Rectal smooth muscle tissue (tissue), 1 donor: ENCODE measurements around the gene CFAP100.

Experiments
- H3K27ac ChIP-seq: one replicate; pipeline ENCODE4 v1.7.0; 2013; ENCODE audit warnings: low read depth, low read length, inconsistent platforms
- H3K27me3 ChIP-seq: one replicate; pipeline ENCODE4 v1.7.0; 2013; ENCODE audit warnings: low read length; ENCODE audit not compliant: control insufficient read depth, insufficient read depth
- H3K36me3 ChIP-seq: one replicate; pipeline ENCODE4 v1.7.0; 2013; ENCODE audit warnings: low read length; ENCODE audit not compliant: control insufficient read depth, insufficient read depth
- H3K4me1 ChIP-seq: one replicate; pipeline ENCODE4 v1.7.0; 2013; ENCODE audit warnings: low read length; ENCODE audit not compliant: control insufficient read depth, insufficient read depth
- H3K4me3 ChIP-seq: one replicate; pipeline ENCODE4 v1.7.0; 2013; ENCODE audit warnings: low read length
- H3K9ac ChIP-seq: one replicate; pipeline ENCODE4 v1.7.0; 2013; ENCODE audit warnings: low read length

Gene CFAP100

GRCh38 chr3:126448136-126448892, 53.6 kb downstream of the CFAP100 start:
- Histone ChIP-seq H3K4me3 (no peak overlapping the region), H3K27me3 (no peaks in the 10 kb centered on the region), H3K4me1 (no peaks in the 10 kb centered on the region), H3K9ac (no peak overlapping the region), H3K36me3 (peaks cover 29% of the 10 kb centered on the region), H3K27ac (no peak overlapping the region)

DNA sequence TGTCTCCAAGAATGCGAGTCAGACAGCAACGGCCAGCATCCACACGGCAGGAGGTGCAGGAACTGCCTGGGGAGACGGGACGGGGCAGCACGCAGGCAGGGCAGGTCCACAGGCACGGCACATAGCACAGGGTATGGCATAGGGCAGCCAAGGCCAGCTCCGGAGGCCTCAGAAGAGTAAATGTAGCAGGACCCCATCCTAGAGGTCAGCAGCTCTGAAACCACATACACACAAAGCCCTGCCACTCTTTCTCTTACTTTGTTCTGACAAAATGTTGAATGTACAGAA, 54.1 kb downstream of the CFAP100 start:
- Histone ChIP-seq H3K4me1 (no peaks in the 10 kb centered on the region), H3K9ac (no peak overlapping the region), H3K4me3 (no peak overlapping the region), H3K27ac (no peak overlapping the region), H3K36me3 (peaks cover 29% of the 10 kb centered on the region), H3K27me3 (no peaks in the 10 kb centered on the region)

- H3K4me3 ChIP-seq = no peak overlapping the region
- H3K9ac ChIP-seq = no peak overlapping the region
- H3K36me3 ChIP-seq = peaks cover 29% of the 10 kb centered on the region
- no peaks in the 10 kb centered on the region for H3K27me3 ChIP-seq
- no peak overlapping the region for H3K27ac ChIP-seq
- H3K4me1 ChIP-seq = no peaks in the 10 kb centered on the region
Observed at GRCh38 chr3:126449621-126450051, 54.9 kb downstream of the CFAP100 start.

DNA sequence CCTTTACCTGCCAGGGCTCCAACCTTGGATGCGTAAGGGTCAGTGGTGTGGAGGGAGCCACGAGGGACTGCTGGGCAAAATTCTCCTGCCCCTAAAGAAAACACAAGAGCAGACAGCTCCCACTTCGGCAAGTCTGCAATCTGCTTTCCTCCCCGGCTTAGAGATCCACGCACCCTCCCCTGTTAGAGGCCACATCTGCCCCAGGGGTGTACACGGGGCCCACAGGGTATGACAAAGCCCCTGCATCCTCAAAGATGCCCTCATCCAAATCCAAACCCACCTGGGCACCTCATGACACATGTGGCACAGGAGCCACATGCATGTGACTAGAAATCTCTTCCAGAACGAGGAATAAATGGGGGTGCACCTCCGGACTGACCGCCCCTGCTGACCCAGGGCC, 55.5 kb downstream of the CFAP100 start:
- peaks cover 29% of the 10 kb centered on the region for H3K36me3 ChIP-seq

DNA sequence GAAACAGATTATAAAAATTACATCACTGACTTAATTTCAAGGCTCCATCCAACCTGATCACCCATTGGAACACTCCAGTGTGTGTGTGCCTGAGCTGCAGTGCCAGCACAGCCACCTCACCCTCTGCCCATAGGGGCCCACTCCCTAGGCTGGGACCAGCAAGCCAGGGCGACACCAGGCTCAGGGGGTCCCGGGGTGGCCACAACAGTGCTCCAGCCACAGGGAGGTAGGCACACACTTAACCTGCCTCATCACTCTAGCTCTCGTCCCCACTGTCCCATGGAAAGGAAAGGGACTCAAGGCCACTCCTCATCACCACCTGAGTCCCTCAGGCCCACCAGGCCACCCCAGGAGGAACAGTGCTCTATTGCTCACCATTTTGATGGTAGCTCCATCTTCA, 56.0 kb downstream of the CFAP100 start:
- H3K36me3 ChIP-seq = peaks cover 29% of the 10 kb centered on the region
- no peaks in the 10 kb centered on the region for H3K4me1 ChIP-seq
- no peak overlapping the region for H3K4me3 ChIP-seq
- no peaks in the 10 kb centered on the region for H3K27me3 ChIP-seq
- no peak overlapping the region for H3K9ac ChIP-seq
- H3K27ac ChIP-seq = no peak overlapping the region

More for the DNA sequence above, 55.5 kb downstream of the CFAP100 start:
- Histone ChIP-seq H3K9ac (no peak overlapping the region), H3K27me3 (no peaks in the 10 kb centered on the region), H3K4me1 (no peaks in the 10 kb centered on the region), H3K4me3 (no peak overlapping the region), H3K27ac (no peak overlapping the region)

DNA sequence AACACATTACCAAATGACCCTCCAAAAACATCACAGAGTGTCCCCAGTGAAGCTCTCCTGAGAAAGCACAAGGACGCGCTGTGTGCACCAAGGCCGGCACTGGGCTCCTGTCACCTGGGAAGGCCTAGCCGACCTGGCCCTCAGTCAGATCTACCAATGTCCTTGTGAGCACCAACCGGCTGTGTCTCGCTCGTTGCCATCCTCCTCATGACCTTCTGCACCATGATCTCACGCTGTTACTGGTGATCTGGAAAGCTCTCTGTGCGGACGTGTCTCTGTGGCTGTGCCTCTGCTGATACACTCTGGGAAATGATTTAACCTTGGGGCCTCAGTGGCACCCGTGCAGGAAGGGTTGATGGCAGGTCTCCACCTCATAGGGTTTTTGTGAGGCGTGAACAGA, 56.8 kb downstream of the CFAP100 start:
- no peaks in the 10 kb centered on the region for H3K4me1 ChIP-seq
- H3K9ac ChIP-seq = no peak overlapping the region
- H3K27ac ChIP-seq = no peak overlapping the region
- H3K36me3 ChIP-seq = peaks cover 31% of the 10 kb centered on the region
- no peak overlapping the region for H3K4me3 ChIP-seq
- no peaks in the 10 kb centered on the region for H3K27me3 ChIP-seq

DNA sequence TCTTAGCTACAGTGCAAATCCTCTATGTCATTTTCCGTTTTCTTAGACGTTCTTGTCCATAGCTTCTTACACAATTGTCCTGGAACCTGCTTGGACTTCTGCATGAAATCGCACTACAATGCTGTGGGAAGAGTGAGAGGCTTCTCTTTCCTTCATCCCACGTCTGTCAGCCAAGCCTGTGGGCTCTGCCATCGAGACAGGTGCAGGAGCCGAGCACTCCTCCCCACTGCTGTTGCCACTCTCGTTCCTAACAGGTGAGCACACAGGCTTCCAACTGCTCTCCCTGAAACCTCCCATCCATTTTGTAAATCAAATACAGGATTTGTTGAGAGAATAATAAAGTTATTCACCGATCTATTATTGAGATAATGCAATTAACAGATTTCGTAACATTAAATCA, 57.5 kb downstream of the CFAP100 start:
- H3K36me3 ChIP-seq = peaks cover 38% of the 10 kb centered on the region
- no peak overlapping the region for H3K9ac ChIP-seq

GRCh38 chr3:126454025-126454424, 59.3 kb downstream of the CFAP100 start:
- Histone ChIP-seq H3K27me3 (no peaks in the 10 kb centered on the region), H3K4me1 (no peaks in the 10 kb centered on the region), H3K27ac (no peak overlapping the region), H3K4me3 (no peak overlapping the region), H3K36me3 (peaks cover 36% of the 10 kb centered on the region), H3K9ac (no peak overlapping the region)

More for the DNA sequence above, 57.5 kb downstream of the CFAP100 start:
- no peak overlapping the region for H3K27ac ChIP-seq
- no peaks in the 10 kb centered on the region for H3K4me1 ChIP-seq
- H3K27me3 ChIP-seq = no peaks in the 10 kb centered on the region
- H3K4me3 ChIP-seq = no peak overlapping the region

DNA sequence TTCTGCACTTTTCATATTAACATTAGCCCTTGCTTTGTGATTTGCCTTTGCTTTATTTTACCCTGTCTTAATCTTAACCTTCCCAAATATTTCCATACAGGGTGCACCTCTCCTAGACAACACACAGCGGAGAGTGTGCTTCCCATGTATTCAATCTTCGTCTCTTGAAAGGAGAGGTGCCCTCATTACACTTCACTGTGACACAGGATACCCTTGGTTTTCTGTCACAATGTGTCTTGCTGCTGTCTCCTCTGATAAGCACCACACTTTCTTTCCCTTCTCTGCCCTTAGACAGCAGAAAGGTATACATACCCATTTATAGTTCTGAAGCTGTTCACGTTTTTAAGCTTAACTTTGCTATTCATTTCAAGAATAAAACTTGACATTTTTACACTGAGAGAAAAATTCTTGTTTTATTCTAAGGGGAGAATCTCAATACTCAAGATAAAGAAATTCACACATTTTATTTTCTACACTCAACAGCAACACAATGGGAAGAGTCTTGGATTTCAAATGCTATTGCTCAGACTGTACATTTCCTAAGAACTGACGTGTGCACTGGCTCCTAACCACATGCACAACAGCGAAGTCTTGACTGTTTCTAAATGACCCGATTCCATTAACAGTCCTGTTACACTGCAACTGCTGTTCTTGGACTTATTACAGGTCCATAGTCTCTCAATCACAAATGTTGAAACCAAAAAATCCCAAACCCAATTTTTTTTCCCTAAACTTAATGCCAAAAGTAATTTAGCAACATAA, 59.9 kb downstream of the CFAP100 start:
- no peak overlapping the region for H3K27ac ChIP-seq
- no peaks in the 10 kb centered on the region for H3K27me3 ChIP-seq
- H3K9ac ChIP-seq = no peak overlapping the region
- no peaks in the 10 kb centered on the region for H3K4me1 ChIP-seq
- H3K4me3 ChIP-seq = no peak overlapping the region
- peaks cover 39% of the 10 kb centered on the region for H3K36me3 ChIP-seq

GRCh38 chr3:126456211-126456610, 61.5 kb downstream of the CFAP100 start:
- peaks cover 41% of the 10 kb centered on the region for H3K36me3 ChIP-seq
- no peak overlapping the region for H3K9ac ChIP-seq
- H3K27ac ChIP-seq = no peak overlapping the region

GRCh38 chr3:126456766-126457388, 62.2 kb downstream of the CFAP100 start:
- Histone ChIP-seq H3K27me3 (no peaks in the 10 kb centered on the region), H3K36me3 (peaks cover 44% of the 10 kb centered on the region), H3K9ac (no peak overlapping the region), H3K4me1 (no peaks in the 10 kb centered on the region), H3K4me3 (no peak overlapping the region), H3K27ac (no peak overlapping the region)

More at GRCh38 chr3:126456211-126456610, 61.5 kb downstream of the CFAP100 start:
- H3K4me1 ChIP-seq = no peaks in the 10 kb centered on the region
- no peak overlapping the region for H3K4me3 ChIP-seq
- H3K27me3 ChIP-seq = no peaks in the 10 kb centered on the region

- H3K4me1 ChIP-seq = no peaks in the 10 kb centered on the region
Observed at GRCh38 chr3:126459111-126459762, 64.5 kb downstream of the CFAP100 start.

More at GRCh38 chr3:126459111-126459762, 64.5 kb downstream of the CFAP100 start:
- no peak overlapping the region for H3K4me3 ChIP-seq
- no peak overlapping the region for H3K27ac ChIP-seq
- H3K9ac ChIP-seq = no peak overlapping the region
- H3K27me3 ChIP-seq = no peaks in the 10 kb centered on the region
- peaks cover 46% of the 10 kb centered on the region for H3K36me3 ChIP-seq
